GM19395 (cell line): ENCODE measurements around the gene LCP2.
A peak's percentile ranks its signal among the peaks of the same experiment; 100 is the strongest.

Experiments
- ATAC-seq: cut with Tn5 transposase; IDR thresholded peaks from one replicate; pipeline ENCODE4 v1.9.1; 2021; ENCODE audit warnings: mild to moderate bottlenecking, moderate library complexity; ENCODE audit not compliant: unreplicated experiment

The LCP2 gene

DNA sequence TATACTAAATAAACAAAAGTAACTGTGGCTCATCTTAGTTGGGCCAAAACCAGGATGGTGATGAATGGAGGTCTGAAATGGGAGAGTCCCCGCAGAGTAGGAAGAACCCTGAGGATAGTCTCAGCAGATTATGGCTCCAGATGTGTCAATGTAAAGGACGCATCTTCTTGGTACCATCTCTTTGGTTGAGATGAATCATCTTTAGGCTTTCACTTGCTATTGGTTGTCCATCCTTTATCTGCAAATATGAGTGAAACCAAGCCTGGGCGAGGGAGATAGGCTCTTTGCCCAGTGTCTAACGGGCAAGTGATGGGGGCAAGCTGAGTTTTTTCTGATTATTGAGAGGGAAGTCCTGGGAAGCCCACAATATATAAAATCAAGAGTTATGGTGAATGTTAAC, 19.4 kb upstream of the LCP2 start:
- no peak for ATAC-seq

DNA sequence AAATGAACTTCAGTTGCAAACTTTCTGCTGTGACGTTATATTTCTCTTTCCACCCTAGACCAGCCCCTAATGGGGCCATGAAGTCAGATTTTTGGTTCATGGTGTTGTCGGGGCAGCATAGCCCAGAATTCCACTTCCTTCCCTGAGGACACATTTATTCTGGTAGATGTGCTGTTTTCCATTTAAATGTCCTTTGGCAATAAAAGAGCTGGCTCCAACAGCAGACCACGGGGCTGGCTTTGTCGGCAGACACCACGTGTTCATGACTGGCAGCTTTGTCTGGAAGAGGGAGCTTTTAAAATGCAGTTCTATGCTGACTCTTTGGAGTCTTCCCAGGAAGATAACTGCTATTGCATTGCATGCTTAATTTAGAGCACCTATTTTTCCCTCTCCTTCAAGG, 17.6 kb upstream of the LCP2 start:
- no peak for ATAC-seq

DNA sequence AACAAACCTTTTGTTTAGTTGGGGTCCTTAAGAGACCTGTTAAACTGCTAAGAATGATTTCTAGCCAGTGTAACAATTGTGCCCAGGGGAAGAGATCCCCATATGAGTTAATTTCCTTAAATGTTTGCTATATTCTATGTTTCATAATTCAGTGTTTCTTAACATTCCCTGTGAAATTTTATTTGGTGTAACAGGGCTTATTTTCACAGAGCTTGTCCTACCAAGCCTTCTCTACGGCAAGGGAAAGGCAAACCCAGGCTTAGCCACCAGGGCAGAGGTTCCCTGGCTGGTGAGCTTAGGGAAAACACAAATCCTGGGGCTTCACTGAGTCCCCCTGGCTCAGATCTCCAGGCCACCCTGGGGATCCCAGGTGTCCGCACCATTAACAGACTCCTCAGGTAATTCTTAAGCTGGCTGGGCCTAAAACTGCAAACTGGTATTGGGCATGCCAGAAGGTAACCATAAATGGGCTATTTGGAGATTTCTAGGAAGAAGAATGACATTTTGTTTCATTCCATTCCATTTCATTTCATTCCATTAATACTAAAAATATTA, 17.0 kb upstream of the LCP2 start:
- ATAC-seq, result no peak

DNA sequence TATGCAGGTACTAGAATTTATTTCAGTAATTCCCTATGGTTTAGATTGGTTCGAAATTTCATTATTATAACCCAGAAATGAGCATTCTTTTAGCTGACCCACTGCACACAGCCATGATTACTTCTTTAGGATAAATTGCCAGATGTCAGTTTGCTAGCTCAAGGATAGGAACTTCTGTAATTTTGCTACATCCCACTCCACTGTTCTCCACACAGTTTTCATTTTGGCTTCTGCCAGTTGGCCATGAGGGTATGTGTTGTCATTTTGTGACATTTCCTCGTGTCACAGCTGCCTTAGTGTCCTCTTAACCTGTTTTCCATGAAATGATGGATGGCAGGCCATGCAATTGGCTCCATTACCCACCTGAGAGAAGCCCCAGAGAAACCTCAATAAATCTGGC, 16.2 kb upstream of the LCP2 start:
- no peak for ATAC-seq

DNA sequence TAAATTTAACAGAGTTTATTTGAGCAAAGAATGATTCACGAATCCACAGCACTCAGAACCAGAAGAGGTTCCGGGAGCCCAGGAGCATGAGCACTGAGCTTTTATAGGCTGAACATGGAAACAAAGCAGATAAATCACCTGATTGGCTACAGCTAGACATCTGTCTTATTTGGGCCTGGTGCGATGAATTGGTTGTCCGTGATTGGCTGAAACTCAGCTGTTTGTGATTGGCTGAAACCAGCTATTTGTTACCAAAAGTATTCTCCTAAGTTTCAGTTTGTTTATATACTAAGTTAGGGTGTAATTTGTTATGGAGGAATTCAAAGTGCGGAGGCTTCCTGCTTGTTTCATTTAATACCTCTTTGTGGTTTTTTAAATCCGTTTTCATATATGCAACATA, 15.8 kb upstream of the LCP2 start:
- no peak for ATAC-seq

DNA sequence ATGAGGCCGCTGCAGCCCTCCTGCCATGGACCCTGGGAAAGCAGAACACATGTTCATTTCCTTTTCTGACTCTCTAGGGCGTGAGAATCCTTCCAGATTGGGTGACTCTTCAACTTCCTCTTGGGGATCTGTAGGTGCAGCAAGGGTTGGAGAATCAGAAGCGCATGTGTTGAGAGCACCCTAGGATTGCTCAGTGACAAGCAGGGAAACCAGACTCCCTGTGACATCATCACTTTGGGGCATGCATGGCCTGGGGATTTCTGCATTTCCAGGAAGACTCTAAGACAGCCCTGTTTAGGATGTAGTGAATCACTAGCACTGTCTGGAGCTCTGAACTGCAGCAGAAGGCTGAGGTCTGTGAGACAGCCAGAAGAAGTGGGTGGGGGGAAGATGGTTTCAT, 15.1 kb upstream of the LCP2 start:
- peak; percentile 64 for ATAC-seq

DNA sequence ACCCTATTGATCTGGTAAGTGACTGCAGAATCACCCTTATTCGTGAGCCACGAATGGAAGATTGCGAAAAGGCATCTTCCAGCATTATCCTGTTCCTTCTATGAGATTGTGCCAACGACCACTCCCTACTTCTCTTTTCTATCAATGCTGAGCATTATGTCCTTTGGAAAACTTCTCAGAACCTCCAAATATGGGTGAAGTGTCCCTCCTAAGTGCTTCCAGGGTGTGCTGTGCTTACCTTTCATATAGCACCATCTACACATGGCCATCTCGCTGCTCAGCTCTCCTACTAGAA, 14.7 kb upstream of the LCP2 start:
- ATAC-seq, result no peak

DNA sequence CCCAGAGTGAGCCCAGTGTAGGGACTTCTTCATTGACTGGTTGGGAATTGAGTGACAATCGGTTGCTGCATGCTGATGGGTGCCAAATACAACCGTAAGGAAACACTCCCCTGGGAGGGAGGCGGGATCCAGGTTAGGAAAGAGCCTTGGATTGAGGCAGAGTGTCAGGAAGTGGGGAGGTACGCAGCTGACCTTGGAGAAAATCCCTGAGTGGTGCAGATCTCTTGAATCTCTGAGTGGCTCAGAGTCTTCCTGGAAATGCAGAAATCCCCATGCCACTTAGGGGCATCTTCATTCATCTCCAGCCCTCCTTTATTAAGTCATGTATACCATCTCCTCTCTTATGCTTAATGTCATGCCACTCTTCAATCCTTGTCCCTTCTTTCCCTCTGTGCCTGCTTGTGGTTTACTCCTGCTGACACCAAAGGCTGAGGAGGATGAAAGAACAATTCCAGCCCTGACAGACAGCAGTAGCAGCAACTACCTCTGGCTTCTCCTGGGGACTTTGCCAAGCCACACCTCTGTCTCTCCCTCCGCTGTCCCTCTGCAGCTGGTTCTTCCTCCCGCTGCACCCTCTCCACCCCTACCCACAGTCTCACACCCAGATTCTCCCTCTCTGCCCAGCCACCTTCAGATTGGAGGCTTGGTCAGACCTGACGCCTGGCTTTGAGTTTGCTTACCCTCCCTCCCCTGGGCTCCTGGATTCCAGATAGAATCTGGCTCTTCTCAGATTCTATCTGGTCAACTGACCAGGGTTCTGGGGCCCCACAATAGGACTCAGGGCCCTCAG, 14.1 kb upstream of the LCP2 start:
- ATAC-seq, result no peak

DNA sequence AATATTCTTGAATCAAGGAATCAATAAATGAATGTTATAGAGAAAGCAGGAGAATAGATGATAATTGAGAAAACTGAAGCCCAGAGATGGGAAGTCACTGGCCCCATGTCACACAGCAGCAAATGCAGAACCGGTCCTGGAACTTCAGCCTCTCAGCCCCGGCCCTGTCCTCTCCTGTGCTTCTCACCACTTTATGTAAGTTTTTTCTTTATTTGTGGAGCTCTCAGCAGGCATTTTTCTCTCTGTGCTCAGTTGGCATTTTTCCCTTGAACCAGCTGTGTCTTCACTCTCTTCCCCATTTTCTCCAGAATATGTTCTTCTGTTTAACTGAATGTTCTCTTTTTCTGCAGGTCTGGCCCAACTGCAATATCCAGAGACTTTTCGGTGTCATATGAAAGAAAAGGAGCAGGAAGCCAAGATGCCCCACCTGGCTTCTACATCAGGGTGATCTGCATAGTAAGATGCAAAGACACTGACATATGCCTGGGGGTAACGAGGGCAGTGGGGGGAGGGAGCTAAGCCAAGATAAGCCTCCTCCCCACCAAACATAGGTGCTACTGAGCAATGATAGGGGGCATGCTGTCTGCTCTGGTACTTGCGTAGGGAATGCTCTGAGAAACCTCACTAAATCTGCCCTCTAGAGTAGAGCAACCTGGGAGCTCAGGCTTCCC, 12.8 kb upstream of the LCP2 start:
- no peak for ATAC-seq

DNA sequence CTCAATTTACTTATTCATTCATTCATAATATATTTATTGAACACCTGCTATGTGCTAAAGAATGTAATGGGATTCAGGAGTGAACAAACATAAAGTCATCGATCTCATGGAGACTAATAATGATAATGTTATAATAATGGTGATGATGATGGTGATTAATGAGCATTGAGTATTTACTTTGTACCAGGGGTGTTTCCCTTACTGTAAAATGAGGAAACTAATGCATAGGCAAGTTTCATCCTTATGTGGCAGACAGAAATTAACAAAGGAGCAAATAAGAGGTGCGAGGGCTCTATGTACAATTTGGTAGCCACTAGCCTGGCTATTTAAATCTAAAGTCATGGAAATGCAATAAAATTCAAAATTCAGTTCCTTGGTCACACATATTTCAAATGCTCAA, 11.1 kb upstream of the LCP2 start:
- no peak for ATAC-seq

DNA sequence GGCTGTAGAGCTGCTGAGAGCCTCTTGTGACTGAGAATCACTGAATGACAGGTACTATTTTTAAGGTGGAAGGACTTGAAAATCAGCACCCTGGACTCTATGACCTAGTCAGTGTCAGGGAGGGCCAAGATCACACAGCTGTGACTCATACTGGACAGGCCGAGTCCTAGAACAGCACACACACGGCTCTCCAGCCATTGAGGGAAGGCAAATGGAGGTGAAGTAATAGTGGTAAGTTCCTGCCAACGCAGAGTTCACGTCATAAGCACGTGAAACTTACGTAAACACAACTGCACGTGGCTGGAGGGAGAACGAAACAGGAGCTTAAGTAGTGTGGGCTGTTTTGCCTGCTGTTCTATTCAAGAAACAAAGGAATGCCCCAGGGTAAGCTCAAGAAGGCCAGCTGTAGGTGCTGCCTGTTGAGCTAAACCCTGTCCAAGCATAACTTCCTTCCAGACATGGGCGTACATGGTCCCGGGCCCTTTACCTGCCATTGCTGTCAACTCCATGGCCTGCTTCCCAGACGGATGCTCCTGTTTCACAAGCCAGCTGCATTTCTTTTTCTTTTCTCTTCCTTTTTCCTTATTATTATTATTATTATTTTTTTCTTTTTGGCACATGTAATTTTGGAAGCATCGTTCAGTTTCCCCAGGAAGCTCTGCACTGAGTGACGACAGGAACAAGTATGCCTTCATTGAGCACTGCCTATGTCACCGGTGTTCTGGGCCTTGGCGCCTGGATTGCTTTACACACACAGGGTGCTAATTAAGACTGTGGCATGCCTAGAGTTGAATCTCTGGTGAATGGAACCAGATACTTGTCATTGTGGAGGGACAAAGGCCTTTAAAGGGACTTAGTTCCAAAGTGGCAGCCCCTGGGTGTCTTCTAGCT, 10.2 kb upstream of the LCP2 start:
- ATAC-seq, result no peak

DNA sequence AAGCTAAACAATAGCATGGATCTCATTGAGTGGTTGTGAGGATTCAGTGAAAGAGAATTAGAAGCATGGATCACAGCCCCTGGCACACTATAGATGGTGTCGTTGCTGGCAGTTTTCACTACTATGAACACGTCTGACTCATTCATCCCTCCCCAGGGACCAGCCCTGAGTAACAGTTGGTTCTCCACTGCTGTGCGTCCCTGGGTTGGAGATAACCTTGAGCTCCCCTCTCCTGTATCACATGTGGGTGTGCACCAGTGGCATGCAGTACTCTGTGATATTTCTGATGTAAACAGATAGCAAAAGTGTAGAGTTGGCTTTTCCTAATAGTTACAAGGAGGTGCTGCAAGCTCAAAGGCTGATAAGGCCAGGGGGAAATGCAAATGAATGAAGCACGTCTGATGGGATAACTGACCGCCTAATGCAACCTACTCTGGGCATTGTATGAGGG, 8.8 kb upstream of the LCP2 start:
- ATAC-seq, result peak; percentile 62

DNA sequence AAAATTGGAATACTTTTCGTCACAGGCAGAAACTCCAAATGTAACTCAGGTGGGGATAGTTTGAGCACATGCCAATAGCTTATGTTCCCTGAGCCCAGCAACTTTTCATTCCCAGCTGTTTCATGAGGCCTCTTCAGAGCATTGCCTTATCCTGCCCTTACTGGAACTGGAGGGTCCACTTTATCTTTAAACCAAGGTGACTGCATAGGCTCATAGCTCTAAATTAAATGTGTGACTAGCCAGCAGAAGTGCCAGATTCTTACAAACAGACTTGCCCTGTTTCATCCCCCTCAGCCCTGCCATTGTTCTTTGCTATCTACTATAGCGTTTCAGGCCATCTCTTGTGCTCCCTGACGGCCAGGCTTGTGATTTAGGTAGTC, 8.1 kb upstream of the LCP2 start:
- ATAC-seq, result no peak

DNA sequence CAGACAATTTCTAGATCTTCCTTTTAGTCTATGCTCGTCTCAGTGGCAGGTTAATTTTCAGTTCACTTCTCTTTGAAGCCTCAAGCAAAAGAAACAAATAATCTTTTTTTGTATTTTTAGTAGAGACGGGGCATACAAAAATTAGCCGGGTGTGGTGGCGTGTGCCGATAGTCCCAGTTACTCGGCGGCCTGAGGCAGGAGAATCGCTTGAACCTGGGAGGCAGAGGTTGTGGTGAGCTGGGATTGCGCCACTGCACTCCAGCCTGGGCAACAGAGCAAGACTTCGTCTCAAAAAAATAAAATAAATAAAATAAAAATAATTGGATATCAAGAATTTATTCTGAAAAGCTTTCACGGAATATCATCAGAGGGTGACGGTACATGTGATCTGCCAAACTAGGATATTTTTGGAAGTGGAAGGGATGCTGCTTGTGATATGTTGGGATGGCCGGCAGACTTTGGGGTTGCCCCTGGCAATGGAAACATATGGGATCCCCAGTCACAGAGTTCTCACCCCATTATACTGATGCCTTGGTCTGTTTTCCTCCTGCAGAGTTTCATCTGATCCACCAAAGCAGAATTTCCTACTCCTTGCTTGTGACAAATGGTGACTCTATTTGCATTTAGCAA, 7.6 kb upstream of the LCP2 start:
- no peak for ATAC-seq

DNA sequence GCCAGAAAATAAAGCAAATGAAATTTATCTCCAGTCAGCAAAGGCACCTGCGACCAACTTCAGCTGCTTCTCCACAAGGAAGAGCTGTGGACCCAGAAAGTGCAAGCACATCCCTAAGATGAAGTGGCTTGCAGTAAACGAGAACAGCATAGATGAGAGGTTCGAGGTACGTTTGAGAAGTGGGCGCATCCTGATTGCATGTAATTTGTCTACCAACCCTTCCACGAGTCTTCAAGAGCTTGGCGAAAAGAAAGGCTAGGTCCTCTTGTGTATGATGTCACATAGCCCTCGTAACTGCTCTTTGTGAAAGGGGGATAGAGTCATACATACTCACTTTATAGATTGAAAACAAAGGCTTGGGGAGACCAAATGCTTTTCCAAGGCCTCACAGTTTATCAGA, 6.0 kb upstream of the LCP2 start:
- no peak for ATAC-seq

DNA sequence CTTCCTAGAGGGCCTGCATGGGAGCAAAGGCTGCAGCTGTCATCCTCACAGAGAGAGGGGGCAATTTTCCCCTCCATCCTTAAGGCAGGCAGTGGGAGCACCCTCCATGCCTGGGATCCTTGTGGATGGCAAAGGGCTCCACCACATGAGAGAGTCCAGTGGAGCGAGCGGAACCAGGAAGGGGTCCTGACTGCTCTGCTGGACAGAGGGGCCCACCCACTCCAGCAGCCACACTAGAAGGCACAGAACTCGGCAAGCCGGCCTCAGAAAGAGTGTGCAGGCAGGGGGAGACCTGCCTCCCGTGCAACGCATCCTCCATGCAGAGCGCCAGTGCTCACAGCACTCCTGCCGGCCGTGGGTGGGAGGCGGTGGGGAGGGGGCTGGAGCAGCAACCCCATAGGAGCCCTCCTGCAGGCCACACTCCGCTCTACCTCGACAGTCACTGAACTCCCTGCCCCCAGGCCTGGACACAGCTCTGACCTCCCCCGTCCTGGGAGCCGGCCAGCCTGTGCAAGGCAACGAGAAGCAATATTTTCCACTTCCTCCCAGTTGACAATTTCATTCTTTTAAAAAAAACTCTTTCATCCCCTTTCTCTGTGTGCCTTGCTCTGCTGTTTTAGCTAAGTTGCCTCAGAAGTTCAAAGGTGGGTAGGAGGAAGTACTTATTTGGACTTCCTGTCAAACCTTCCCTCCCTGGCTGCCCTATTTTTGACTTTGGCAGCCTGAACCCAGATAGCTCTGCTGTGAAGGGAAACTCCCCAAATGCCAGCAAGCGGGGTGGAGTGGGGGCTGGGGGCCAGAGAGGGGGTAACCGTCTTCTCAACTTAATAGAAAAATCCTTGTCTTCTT, 5.3 kb upstream of the LCP2 start:
- ATAC-seq, result peak; percentile 90

DNA sequence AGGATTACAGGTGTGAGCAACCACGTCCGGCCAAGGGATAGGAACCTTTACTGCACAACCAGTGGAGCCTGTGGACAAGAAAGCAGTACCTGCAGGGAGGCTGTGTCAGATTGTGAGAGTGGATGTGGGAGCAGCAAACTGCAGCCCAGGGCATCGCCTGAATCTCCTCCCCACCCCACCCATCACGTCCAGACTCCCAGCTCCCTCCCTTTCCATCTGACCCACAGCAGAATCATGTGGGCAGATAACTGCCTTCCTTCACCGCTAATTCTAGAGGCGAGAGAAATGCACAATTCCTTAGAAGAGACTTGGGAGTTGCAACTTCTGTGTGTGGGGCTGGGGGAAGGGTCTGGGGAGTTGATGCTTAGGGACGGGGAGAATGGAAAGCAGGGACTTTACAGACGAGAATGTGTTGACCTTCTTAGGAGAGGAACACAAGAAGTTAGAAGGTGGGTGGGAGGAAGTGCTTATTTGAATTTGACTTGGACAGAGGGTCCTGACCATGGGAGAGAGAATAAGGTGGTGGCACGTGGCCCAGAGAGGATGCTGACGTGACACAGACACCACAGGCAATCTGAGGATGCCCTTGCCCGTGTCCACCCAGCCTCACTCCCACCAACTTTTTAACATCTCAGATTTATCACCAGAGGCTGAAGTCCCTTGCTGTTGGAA, 4.5 kb upstream of the LCP2 start:
- no peak for ATAC-seq

DNA sequence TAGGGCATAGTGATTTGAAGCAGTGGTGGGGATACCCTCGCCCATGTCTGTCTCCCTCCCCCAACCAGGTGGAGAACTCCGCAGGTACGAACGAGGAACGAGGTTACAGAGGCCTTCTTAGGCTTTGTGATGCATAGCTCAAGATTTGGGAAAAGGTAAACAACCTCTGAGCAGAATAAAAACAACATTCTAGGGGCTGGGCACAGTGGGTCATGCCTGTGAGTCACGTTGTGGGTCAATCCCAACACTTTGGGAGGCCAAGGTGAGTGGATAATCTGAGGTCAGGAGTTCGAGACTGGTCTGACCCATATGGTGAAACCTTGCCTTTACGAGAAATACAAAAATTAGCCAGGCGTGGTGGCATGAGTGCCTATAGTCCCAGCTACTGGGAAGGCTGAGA, 3.6 kb upstream of the LCP2 start:
- no peak for ATAC-seq

DNA sequence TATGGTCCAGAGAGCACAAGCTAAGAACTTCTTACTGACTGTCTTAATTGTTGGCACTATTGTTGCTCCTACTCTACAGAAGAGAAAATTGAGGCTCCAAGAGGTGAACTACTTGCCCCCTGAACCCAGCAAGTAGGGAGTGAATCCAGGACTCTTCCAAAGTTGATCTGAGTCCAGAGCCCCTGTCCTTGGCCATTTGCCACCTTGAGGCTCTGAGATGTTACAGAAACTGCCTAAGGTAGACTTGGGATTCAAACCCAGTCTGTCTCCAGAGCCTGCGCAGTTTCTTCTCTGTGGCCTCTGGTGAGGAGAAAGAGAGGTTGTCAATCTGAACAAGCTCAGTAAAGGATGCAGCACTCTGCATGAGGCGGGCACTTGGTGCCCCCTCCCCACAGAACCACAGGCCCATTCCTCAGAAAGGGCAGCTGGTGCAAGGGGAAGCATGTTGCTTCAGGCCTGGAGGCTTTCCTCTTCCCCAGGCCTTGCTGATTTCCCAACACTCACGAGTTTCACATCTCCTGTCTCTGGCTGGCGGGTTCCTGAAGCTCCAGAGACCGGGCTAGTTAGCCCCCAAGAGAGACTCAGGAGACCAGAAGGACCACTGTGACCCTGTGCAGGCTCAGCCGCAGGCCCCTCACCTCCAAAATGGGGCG, 2.9 kb upstream of the LCP2 start:
- ATAC-seq, result no peak
